Thyroid gland (tissue), 4 donors: ENCODE data around the gene APAF1. TPM values are rescaled to one million over a fixed set of nuclear protein-coding genes. Genes with fewer than 3 reads are reported as not detected.

Experiments used
- DNase-seq, 2 donors: peaks; one replicate each; pipeline ENCODE4 v3.0.0-alpha.2; 2019
- H3K27ac ChIP-seq, 3 donors: fragments of 200-600 bp; sonication (generic); 1 replicate in 2 of 3; 2 replicates in 1 of 3; pipeline ENCODE4 v1.5.1; 2016 to 2019; ENCODE audit warnings: mild to moderate bottlenecking in 1 of 3, moderate library complexity in 1 of 3
- H3K27me3 ChIP-seq: fragments of 200-600 bp; sonication (generic); one replicate; pipeline ENCODE4 v1.5.1; 2019
- H3K36me3 ChIP-seq, 2 donors: fragments of 200-600 bp; sonication (generic); one replicate each; pipeline ENCODE4 v1.5.1; 2016 to 2019
- H3K4me1 ChIP-seq, 2 donors: fragments of 200-600 bp; sonication (generic); one replicate each; pipeline ENCODE4 v1.5.1; 2017 to 2019
- H3K4me3 ChIP-seq, 3 donors: fragments of 200-600 bp; sonication (generic); replicated peaks in 1 of 3; 1 replicate in 2 of 3; 2 replicates in 1 of 3; pipeline ENCODE4 v1.5.1; 2016; ENCODE audit warnings: mild to moderate bottlenecking in 1 of 3
- H3K9me3 ChIP-seq: fragments of 200-600 bp; sonication (generic); one replicate; pipeline ENCODE4 v1.5.1; 2017
- CTCF ChIP-seq, 6 experiments: fragments of 200-600 bp in 3 of 6; fragments of 450-650 bp in 3 of 6; sonication (generic) in 3 of 6; IDR thresholded peaks; one replicate each; pipeline ENCODE4 v1.5.1; 2016 to 2019; ENCODE audit warnings: antibody characterized with exemption in 6 of 6, mild to moderate bottlenecking in 2 of 6, inconsistent platforms in 1 of 6, moderate library complexity in 1 of 6
- POLR2A ChIP-seq, 2 donors: fragments of 450-650 bp; IDR thresholded peaks; one replicate each; pipeline ENCODE4 v1.6.1; 2017; ENCODE audit warnings: antibody characterized with exemption in 2 of 2, mild to moderate bottlenecking in 2 of 2, moderate library complexity in 1 of 2
- WGBS, 2 donors: methylation state at CpG; one replicate each; pipeline ENCODE4 v1.1.5; 2017; 5-methylcytosine and 5-hydroxymethylcytosine counted together
- intact Hi-C: fragments of 100-400 bp; cut with DNase I; formaldehyde crosslinking; loops from one replicate; pipeline ENCODE4 v1.15.1; 2023
- total RNA-seq, 4 donors: library from RNA; depleted of rRNA; stranded (reverse); fragments of >200 nt; gene quantifications; one replicate each; pipeline ENCODE4 v1.2.3, GENCODE V29; 2016

Gene APAF1
- total RNA-seq, 4 donors from 2014 or later = 11.7 to 17.2 (median 14.2) TPM

GRCh38 chr12:98770230-98770629 is 125.1 kb downstream of the APAF1 start:
- intact Hi-C loops = no loop called here
- Histone ChIP-seq H3K4me1 (no peaks in the 10 kb centered on the region), H3K27ac (no peak overlapping the region), H3K36me3 (no peaks in the 10 kb centered on the region), H3K27me3 (no peaks in the 10 kb centered on the region), H3K4me3 (no peak overlapping the region), H3K9me3 (no peaks in the 10 kb centered on the region)
- no peak for TF ChIP-seq POLR2A (IDR thresholded peaks at IDR 0.05)
- no peak for TF ChIP-seq CTCF (IDR thresholded peaks at IDR 0.05)
- no peak for DNase-seq
- 83% methylated on average over 4 of the region's 4 CpGs for WGBS, 2 donors

GRCh38 chr12:98771811-98772752 is 127.0 kb downstream of the APAF1 start:
- intact Hi-C loops = no loop called here
- Histone ChIP-seq H3K36me3 (no peaks in the 10 kb centered on the region), H3K27me3 (no peaks in the 10 kb centered on the region), H3K4me1 (no peaks in the 10 kb centered on the region), H3K9me3 (no peaks in the 10 kb centered on the region), H3K27ac (no peak overlapping the region), H3K4me3 (no peak overlapping the region)
- DNase-seq = no peak
- WGBS, 2 donors = 92 to 93% methylated on average over 8 of the region's 8 CpGs
- TF ChIP-seq CTCF (IDR thresholded peaks at IDR 0.05) = no peak
- TF ChIP-seq POLR2A (IDR thresholded peaks at IDR 0.05) = no peak

- H3K4me3 ChIP-seq = no peak overlapping the region
- H3K36me3 ChIP-seq = no peaks in the 10 kb centered on the region
- no peaks in the 10 kb centered on the region for H3K27me3 ChIP-seq
- H3K27ac ChIP-seq = no peak overlapping the region
- H3K9me3 ChIP-seq = no peaks in the 10 kb centered on the region
- TF ChIP-seq POLR2A (IDR thresholded peaks at IDR 0.05) (no peak), CTCF (IDR thresholded peaks at IDR 0.05) (no peak)
- intact Hi-C loops = no loop called here
- no peak for DNase-seq
- WGBS, 2 donors = 89 to 100% methylated on average over 3 of the region's 3 CpGs
- H3K4me1 ChIP-seq = no peaks in the 10 kb centered on the region
Observed at GRCh38 chr12:98772818-98773217, 127.7 kb downstream of the APAF1 start.

GRCh38 chr12:98780261-98780660 is 135.2 kb downstream of the APAF1 start:
- no peaks in the 10 kb centered on the region for H3K9me3 ChIP-seq
- TF ChIP-seq CTCF (IDR thresholded peaks at IDR 0.05) (no peak), POLR2A (IDR thresholded peaks at IDR 0.05) (no peak)
- WGBS, 2 donors = 53 to 64% methylated on average over 4 of the region's 4 CpGs
- no peaks in the 10 kb centered on the region for H3K4me1 ChIP-seq
- DNase-seq = no peak
- no peaks in the 10 kb centered on the region for H3K27me3 ChIP-seq
- intact Hi-C loops = no loop called here
- no peak overlapping the region for H3K27ac ChIP-seq
- H3K36me3 ChIP-seq = no peaks in the 10 kb centered on the region
- H3K4me3 ChIP-seq = no peak overlapping the region

GRCh38 chr12:98783420-98783819 is 138.3 kb downstream of the APAF1 start:
- no peak overlapping the region for H3K27ac ChIP-seq
- H3K36me3 ChIP-seq = no peaks in the 10 kb centered on the region
- no peak for TF ChIP-seq CTCF (IDR thresholded peaks at IDR 0.05)
- no peak for TF ChIP-seq POLR2A (IDR thresholded peaks at IDR 0.05)
- no peak for DNase-seq
- WGBS, 2 donors = 87 to 88% methylated on average over 2 of the region's 2 CpGs
- H3K4me1 ChIP-seq = no peaks in the 10 kb centered on the region
- intact Hi-C loops = no loop called here
- H3K9me3 ChIP-seq = no peaks in the 10 kb centered on the region
- H3K4me3 ChIP-seq = no peak overlapping the region
- H3K27me3 ChIP-seq = no peaks in the 10 kb centered on the region
